Stimulated activated CD4-positive, alpha-beta T cell treated with anti-CD3 and anti-CD28 coated beads, TNF-alpha, amount 100 ng/mL, for 48 hours (primary cell): ENCODE results near the gene C2orf92.
"Not testable (repeated sequence)": the region's sequence is repeated elsewhere in the genome, so short reads cannot be mapped to it uniquely, and the experiment has no call there.

Experiments
- DNase-seq, 3 donors: peaks; one replicate each; pipeline ENCODE4 v3.0.0-alpha.2; 2020; ENCODE audit warnings: low read depth in 3 of 3

The C2orf92 gene

GRCh38 chr2:97693476-97693875 lies 24.0 kb downstream of the C2orf92 start:
- DNase-seq, result no peak

- DNase-seq, result no peak
Measured at GRCh38 chr2:97695744-97696143, 26.2 kb downstream of the C2orf92 start.

- peak; percentile 83 to 95 (median 89) for DNase-seq
Measured at GRCh38 chr2:97697252-97698235, 28.0 kb downstream of the C2orf92 start.

GRCh38 chr2:97698530-97698929 lies 29.0 kb downstream of the C2orf92 start:
- no peak for DNase-seq

GRCh38 chr2:97699765-97700444 lies 30.4 kb downstream of the C2orf92 start:
- peak in 2 of 3 donors; percentile 43 to 50 for DNase-seq

GRCh38 chr2:97701186-97701585 lies 31.7 kb downstream of the C2orf92 start:
- DNase-seq, result no peak

- no peak for DNase-seq
Measured at GRCh38 chr2:97701851-97702465, 32.4 kb downstream of the C2orf92 start.

- no peak for DNase-seq
Measured at GRCh38 chr2:97702731-97703470, 33.4 kb downstream of the C2orf92 start.

GRCh38 chr2:97703741-97704140 lies 34.2 kb downstream of the C2orf92 start:
- DNase-seq, result no peak

- no peak for DNase-seq
Measured at GRCh38 chr2:97704989-97705388, 35.5 kb downstream of the C2orf92 start.

GRCh38 chr2:97706112-97706511 lies 36.6 kb downstream of the C2orf92 start:
- DNase-seq, result no peak

GRCh38 chr2:97706708-97707345 lies 37.3 kb downstream of the C2orf92 start:
- no peak for DNase-seq

GRCh38 chr2:97707362-97708047 lies 38.0 kb downstream of the C2orf92 start:
- no peak for DNase-seq

- DNase-seq, result no peak
Measured at GRCh38 chr2:97708048-97708380, 38.5 kb downstream of the C2orf92 start.

GRCh38 chr2:97708608-97709007 lies 39.1 kb downstream of the C2orf92 start:
- no peak for DNase-seq

GRCh38 chr2:97711394-97711711 lies 41.8 kb downstream of the C2orf92 start:
- no peak for DNase-seq

- DNase-seq, result not testable (repeated sequence)
Measured at GRCh38 chr2:97712175-97712574, 42.7 kb downstream of the C2orf92 start.

- DNase-seq, result no peak
Measured at GRCh38 chr2:97712693-97713295, 43.3 kb downstream of the C2orf92 start.

GRCh38 chr2:97713296-97714083 lies 44.0 kb downstream of the C2orf92 start, which contains the start of gene ZAP70:
Gene ZAP70, plus strand, starts transcription at chr2:97713576. Its CDS starts 10,461 bp downstream, at chr2:97724037.
- DNase-seq, result peak in 2 of 3 donors; percentile 48 to 55
